ENCODE measurements around the gene PRKAG3. TPM values are rescaled to one million over a fixed set of nuclear protein-coding genes. Genes with fewer than 3 reads are reported as not detected.

The PRKAG3 gene
- total RNA-seq, 1 experiment from 2014 or later: not detected

- Mint-ChIP-seq H3K36me3 (peaks cover under 1% of the 10 kb centered on the region), H3K9me3 (peaks cover 1% of the 10 kb centered on the region), H3K27me3 (ENCODE audit: low read depth) (no peaks in the 10 kb centered on the region), H3K4me3 (no peak overlapping the region), H3K27ac (no peak overlapping the region), H3K4me1 (peaks cover 13% of the 10 kb centered on the region)
- no peak for TF ChIP-seq USF1 (CRISPR knock-in tag; IDR thresholded peaks at IDR 0.05)
- TF ChIP-seq ZNF263 (CRISPR knock-in tag; IDR thresholded peaks at IDR 0.05; ENCODE audit: low read depth): no peak
- no peak for TF ChIP-seq GTF2I (CRISPR knock-in tag; conservative IDR thresholded peaks at IDR 0.05)
- TF ChIP-seq ZBTB21 (CRISPR knock-in tag; IDR thresholded peaks at IDR 0.05; ENCODE audit: borderline replicate concordance): no peak
- TF ChIP-seq SMAD3 (CRISPR knock-in tag; IDR thresholded peaks at IDR 0.05; ENCODE audit: borderline replicate concordance): no peak
- no peak for TF ChIP-seq NFATC4 (CRISPR knock-in tag; IDR thresholded peaks at IDR 0.05)
- no peak for TF ChIP-seq NFYB (CRISPR knock-in tag; conservative IDR thresholded peaks at IDR 0.05; ENCODE audit: low read depth)
- no peak for TF ChIP-seq ZBTB43 (CRISPR knock-in tag; IDR thresholded peaks at IDR 0.05)
- TF ChIP-seq GRHL2 (CRISPR knock-in tag; IDR thresholded peaks at IDR 0.05; ENCODE audit: insufficient replicate concordance, severe bottlenecking): no peak
- TF ChIP-seq ZMAT4 (CRISPR knock-in tag; IDR thresholded peaks at IDR 0.05): no peak
- TF ChIP-seq, protein P1, sequence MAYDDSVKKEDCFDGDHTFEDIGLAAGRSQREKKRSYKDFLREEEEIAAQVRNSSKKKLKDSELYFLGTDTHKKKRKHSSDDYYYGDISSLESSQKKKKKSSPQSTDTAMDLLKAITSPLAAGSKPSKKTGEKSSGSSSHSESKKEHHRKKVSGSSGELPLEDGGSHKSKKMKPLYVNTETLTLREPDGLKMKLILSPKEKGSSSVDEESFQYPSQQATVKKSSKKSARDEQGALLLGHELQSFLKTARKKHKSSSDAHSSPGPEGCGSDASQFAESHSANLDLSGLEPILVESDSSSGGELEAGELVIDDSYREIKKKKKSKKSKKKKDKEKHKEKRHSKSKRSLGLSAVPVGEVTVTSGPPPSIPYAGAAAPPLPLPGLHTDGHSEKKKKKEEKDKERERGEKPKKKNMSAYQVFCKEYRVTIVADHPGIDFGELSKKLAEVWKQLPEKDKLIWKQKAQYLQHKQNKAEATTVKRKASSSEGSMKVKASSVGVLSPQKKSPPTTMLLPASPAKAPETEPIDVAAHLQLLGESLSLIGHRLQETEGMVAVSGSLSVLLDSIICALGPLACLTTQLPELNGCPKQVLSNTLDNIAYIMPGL (CRISPR knock-in tag; IDR thresholded peaks at IDR 0.05): no peak
- TF ChIP-seq, protein P2, sequence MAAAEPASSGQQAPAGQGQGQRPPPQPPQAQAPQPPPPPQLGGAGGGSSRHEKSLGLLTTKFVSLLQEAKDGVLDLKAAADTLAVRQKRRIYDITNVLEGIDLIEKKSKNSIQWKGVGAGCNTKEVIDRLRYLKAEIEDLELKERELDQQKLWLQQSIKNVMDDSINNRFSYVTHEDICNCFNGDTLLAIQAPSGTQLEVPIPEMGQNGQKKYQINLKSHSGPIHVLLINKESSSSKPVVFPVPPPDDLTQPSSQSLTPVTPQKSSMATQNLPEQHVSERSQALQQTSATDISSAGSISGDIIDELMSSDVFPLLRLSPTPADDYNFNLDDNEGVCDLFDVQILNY (CRISPR knock-in tag; IDR thresholded peaks at IDR 0.05): no peak
- no peak for TF ChIP-seq IRF1 (CRISPR knock-in tag; IDR thresholded peaks at IDR 0.05)
- no peak for TF ChIP-seq JUN (CRISPR knock-in tag; IDR thresholded peaks at IDR 0.05)
- TF ChIP-seq ZNF423 (CRISPR knock-in tag; IDR thresholded peaks at IDR 0.05): no peak
- no peak for TF ChIP-seq AFF4 (CRISPR knock-in tag; IDR thresholded peaks at IDR 0.05; ENCODE audit: borderline replicate concordance)
- TF ChIP-seq SP1 (CRISPR knock-in tag; conservative IDR thresholded peaks at IDR 0.05): no peak
- TF ChIP-seq SMAD4 (CRISPR knock-in tag; IDR thresholded peaks at IDR 0.05): no peak
- no peak for TF ChIP-seq PRRX2 (CRISPR knock-in tag; IDR thresholded peaks at IDR 0.05)
- ChIA-PET CTCF (interaction anchor here (1.1 kb wide), 1 partner anchor 88 kb away, joined by 3 read pairs; no protein-coding TSS in a partner anchor), POLR2A (no interaction called here)
- ATAC-seq (no peak), DNase-seq (ENCODE audit: low spot score) (no peak)
These were observed 21.3 kb downstream of the PRKAG3 start for GRCh38 chr2:218810256-218810655.

Measured in WTC11 (cell line).